ENCODE measurements around the gene BCKDK. TPM values are rescaled to one million over a fixed set of nuclear protein-coding genes. Genes with fewer than 3 reads are reported as not detected.
A peak's percentile ranks its signal among the peaks of the same experiment; 100 is the strongest.

The BCKDK gene
- total RNA-seq, 2 donors from 2014 or later, result 34.6 to 36.3 TPM

DNA sequence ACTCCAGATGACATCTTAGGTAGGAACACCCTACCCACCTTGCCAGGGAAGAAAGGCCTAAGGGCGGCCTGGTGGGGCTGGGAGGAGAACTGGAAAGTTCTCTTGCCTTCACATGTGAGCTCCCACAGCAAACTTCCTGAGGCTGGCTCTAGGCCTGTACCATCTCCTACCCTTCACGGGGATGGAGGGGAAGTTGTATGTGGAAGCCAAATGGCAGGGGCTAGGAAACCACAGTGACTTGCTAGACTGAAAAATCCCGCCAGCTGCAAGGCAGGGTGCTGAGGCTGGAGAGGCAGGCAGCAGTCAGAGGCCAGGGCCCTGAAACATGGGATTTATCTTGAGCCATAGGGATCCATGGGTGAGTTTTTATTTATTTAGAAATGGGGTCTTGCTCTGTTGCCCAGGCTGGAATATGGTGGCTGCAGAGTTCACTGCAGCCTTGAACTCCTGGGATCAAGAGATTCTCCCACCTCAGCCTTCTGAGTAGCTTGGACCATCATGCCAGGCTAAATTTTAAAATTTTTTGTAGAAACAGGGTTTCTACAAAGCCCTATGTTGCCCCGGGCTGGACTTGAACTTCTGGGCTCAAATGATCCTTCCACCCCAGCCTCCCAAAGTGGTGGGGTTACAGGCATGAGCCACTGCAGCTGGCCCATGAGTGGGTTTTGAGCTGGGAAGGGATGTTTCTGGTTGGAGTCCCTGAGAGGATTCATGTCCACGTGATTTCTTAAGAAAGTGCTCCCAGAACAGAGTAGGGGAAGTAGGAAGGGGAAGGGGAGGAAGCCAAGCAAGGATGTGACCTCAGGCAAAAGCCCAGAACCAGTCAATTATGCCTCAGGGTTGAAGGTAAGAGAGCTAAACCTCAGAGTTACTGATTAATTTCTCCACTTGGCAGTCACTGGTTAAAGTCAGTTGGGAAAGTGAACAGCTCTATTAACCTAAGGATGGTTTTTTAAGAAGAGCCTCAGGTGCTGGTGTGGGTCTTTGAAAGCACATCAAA lies 5.2 kb downstream of the BCKDK start:
- ATAC-seq, result peak; percentile 3
- intact Hi-C loops (cut with DNase I, micrococcal nuclease), result no loop called here
- DNase-seq, result no peak

GRCh38 chr16:31114468-31114867 lies 6.3 kb downstream of the BCKDK start:
- no peak for DNase-seq
- intact Hi-C loops (cut with DNase I, micrococcal nuclease), result no loop called here
- no peak for ATAC-seq

DNA sequence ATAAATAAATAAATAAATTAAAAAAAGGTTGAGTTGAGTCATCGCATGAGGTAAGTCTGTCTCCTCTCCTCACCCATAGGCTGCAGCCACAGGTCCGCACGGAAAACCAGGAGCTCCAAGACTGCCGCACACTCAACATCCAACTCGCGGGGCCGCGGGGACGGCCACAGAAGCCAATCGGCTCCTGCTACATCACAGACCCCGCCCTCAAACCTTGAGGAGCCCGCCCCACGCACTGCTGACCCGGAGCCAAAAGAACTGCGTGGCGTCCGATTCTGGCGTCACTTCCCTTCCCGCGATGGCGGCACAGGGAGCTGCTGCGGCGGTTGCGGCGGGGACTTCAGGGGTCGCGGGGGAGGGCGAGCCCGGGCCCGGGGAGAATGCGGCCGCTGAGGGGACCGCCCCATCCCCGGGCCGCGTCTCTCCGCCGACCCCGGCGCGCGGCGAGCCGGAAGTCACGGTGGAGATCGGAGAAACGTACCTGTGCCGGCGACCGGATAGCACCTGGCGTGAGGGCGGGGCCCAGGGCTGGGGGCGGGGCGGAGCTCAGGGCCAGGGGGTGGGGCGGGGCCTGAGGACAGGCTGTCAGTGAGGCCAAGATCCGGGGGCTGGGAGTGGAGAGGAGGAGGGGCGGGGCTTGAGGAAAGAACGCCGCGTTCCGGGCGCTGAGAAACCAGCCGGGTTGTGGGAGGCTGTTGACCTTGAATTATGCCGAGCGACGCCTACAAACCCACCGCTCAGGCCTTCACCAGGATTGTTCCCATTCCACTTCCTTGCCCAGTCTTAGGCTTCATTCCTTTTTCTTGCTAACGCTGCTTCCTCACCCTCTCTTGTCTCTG lies 9.4 kb downstream of the BCKDK start, which contains the start of gene KAT8:
Gene KAT8 (plus strand): TSS at position 281 of the 839 bp plus-strand sequence. CDS start 18 bp downstream, at position 299.
- intact Hi-C loops (cut with DNase I, micrococcal nuclease), result no loop called here
- peak; percentile 98 to 99 for DNase-seq
- peak; percentile 87 for ATAC-seq

DNA sequence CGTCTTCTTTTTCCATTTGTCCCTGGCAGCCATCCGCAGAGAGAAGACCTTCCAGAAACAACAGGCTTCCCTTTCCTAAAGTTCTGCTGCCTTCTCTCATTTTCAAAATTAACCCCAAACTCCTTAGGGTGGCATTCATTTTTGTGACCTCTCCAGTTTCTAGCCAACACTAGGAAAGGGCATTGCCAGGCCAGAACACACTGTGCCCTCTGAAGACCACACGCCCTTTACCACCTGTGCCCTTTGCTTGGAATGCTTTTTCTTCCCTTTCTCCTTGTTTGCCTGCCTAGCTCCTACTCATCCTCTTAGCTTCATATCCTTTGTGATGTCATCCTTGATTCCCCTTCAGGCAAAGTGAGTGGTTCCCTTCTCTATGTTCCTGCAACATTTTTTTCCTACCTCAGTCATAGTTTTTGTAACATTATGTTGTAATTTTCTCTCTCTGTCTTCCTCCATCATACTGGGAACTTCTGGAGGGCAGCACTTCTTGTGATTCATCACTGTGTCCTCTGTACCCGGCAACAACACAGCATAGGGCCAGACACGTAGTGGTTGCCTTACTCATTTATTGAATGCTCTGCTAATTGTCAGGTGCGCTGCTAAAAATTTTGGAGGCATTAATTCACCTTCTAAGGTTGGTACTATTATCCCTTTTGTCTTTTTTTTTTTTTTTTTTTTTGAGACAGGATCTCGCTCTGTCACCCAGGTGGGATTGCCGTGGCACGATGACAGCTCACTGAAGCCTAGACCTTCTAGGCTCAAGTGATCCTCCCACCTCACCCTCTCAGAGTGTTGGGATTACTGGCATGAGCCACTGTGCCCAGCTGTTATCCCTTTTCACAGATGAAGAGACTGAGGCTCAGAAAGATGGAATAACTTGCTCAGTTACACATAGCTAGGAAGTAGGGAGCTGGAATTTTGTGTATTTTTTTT lies 10.3 kb downstream of the BCKDK start:
- DNase-seq, result no peak
- intact Hi-C loops (cut with DNase I, micrococcal nuclease), result no loop called here

DNA sequence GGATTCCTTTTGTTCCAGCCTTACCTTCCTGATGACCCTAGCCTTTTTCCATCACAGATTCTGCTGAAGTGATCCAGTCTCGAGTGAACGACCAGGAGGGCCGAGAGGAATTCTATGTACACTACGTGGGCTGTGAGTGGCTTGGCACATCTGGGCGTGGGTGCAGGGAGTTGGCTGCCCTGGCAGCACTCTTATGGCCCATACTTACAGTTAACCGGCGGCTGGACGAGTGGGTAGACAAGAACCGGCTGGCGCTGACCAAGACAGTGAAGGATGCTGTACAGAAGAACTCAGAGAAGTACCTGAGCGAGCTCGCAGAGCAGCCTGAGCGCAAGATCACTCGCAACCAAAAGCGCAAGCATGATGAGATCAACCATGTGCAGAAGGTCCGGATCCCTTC lies 11.9 kb downstream of the BCKDK start:
- DNase-seq, result no peak
- ATAC-seq, result no peak
- intact Hi-C loops (cut with DNase I, micrococcal nuclease), result no loop called here

More for the DNA sequence above, 10.3 kb downstream of the BCKDK start:
- ATAC-seq, result no peak

- intact Hi-C loops (cut with DNase I, micrococcal nuclease), result no loop called here
- ATAC-seq (no peak), DNase-seq (no peak)
Observed at GRCh38 chr16:31125844-31126243, 17.7 kb downstream of the BCKDK start.

GRCh38 chr16:31127182-31127581 lies 19.0 kb downstream of the BCKDK start:
- no peak for DNase-seq
- ATAC-seq, result no peak
- intact Hi-C loops (cut with DNase I, micrococcal nuclease), result no loop called here

DNA sequence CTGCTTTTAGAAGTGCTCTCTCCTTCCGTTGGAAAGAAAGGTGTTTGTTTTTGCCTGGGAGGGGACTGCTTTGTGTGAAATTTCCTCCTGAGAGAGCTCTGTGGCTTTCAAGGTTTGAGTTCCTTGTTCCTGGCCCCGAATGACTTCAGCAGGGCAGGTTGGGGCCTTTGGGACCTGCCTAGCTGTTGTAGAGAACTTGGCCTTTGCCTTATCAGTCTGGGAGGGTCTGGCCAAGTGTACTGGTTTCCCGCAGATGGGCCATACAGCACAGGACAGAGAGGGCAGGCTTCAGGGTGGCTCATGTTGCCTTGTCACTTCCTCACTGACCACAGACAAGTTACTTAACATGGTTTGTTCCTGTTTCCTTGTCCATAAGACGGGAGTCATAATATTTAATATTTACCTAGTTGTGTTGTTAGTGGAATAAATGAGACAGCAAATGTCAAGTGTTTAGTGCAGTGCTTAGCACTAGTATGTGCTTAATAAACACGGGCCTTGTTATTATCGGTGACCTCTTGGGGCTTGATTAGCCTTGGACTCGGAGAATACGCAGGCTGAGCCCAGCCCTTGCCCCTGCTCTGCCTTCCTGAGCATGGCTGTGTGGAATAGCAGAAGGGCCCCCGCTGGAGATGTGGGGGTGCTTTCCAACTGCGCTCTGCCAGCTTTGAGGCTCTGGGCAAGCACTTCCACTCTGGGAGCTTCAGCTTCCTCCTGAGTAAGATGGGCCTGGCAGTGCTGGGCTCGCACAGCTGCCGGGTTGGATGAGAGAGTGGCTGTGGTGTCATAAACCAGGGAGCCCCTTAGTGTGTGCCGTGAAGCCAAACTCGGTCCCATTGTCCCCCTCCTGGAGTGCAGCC lies 20.8 kb downstream of the BCKDK start:
- peak; percentile 54 for ATAC-seq
- intact Hi-C loops (cut with DNase I, micrococcal nuclease), result no loop called here
- peak; percentile 68 to 88 for DNase-seq

DNA sequence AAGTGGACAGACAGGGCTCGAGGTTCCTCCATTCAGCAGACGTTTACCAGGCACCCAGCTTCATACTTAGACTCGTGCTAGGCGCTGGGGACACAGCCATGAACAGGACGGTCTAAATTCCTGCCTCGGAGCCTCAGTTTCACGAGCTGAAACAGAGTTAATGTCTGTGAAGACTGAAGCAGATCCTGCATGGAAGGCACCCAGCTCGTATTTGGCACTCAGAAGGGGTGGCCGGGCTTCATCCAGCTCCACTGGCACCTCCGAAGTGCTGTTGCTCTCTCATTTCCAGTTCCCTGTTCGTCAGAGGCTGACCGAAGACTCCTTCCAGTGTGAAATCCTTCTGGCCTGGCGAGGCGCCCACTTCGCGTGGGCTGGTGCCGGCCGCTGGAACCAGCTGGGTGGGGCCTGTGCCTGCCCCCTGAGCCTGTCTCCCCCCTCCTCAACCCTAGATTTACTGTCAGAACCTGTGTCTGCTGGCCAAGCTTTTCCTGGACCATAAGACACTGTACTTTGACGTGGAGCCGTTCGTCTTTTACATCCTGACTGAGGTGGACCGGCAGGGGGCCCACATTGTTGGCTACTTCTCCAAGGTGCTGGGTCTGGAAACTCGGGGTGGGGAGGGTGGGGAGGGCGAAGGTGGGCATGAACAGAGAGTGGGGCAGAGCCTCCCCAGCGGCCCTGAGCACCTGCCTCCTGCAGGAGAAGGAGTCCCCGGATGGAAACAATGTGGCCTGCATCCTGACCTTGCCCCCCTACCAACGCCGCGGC lies 21.6 kb downstream of the BCKDK start:
- intact Hi-C loops (cut with DNase I, micrococcal nuclease), result no loop called here
- DNase-seq (peak in 1 of 2 donors; percentile 63), ATAC-seq (no peak)

- peak; percentile 0 for ATAC-seq
- intact Hi-C loops (cut with DNase I, micrococcal nuclease), result no loop called here
- DNase-seq, result no peak
Observed at GRCh38 chr16:31130336-31130891, 22.2 kb downstream of the BCKDK start.

DNA sequence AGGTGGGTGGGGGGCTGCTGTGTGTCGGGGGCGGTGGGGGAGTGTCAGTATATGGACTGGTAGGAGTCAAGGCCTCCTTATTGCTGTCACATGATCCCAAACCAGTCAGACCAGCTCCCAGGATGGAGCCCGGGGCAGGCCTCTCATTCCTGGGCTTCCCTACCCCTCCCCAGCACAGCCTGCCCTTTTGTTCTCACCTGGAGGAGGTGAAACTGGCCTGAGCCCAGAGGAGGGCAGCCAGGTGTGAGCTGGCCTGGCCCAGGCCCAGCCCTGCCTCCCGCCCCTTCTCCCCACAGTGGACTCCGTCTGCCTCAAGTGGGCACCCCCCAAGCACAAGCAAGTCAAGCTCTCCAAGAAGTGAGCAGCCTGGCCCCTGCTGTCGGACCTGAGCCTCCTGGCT lies 22.7 kb downstream of the BCKDK start:
- DNase-seq, result peak; percentile 87 to 95
- peak; percentile 61 for ATAC-seq
- intact Hi-C loops (cut with DNase I, micrococcal nuclease), result no loop called here

DNA sequence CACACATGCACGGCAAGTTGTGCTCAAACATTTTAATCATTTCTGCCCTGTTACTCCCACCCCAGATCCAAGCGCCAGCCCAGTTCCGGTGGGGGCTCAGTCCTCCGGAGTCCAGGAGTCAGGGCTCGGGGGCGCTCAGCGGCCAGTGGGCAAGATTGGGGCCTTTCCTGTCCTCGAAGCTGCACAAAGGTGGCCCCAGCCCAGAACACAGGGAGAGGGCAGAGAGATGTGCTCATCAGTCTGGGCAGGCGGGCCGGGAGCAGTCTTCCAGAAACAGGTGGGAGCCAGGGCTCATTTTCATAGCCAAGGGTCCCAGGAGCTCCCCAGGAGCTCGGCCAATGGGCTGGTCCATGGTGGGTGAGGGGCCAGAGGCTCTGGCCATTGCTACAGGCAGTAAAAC lies 23.2 kb downstream of the BCKDK start:
- ATAC-seq (no peak), DNase-seq (no peak)
- intact Hi-C loops (cut with DNase I, micrococcal nuclease), result no loop called here

DNA sequence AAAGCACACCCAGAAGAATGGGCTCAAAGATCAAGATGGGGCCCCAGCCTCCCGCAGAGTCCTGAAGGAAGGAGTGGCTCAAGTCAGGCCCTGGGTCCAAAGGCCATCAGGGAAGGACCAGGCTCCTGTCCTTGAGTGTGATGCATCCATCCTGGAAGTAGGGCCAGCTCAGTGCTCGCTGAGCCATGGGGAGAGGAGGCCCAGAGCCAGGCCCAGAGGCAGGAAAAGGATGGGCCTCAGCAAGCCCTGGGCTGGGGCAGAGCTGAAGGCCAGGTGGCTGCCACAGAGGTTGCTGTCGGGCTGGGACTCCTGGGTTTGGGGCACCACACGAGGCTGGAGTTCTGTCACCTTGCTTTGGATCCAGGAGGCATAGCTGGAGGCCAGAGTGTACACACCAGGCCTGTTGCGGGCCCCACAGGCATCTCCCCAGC lies 23.7 kb downstream of the BCKDK start:
- intact Hi-C loops (cut with DNase I, micrococcal nuclease), result no loop called here
- ATAC-seq, result peak; percentile 51
- peak; percentile 75 to 89 for DNase-seq

DNA sequence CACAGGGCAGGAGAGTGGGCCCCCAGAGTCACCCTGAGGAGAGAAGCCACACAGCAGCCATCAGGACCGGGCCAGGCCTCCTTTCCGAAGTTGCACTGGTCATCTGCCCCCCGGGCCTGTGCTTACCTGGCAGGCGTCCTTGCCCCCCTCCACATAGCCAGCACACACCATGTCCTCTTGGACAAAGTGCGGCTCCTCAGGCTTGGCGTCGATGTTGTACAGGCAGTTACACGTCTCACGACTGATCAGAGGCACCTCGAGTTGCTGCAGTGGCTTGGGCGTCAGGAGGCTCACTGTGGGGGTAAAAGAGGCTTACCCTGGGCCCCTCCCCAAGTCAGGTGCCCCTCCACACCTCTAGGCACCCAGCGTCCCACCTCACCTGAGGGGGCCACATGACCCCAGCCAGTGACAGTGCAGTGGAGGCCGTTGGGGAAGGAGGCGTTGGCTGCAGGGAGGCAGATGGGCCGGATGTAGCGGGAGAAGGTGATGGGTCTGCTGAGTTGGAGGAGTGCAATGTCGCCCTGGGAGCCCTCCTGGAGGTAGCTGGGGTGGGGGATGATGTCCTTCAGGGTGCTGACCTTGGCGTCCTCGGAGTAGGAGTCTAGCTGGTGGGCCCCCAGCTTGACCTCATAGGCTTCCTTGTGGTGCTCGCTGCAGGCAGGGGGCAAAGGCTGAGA lies 24.3 kb downstream of the BCKDK start:
- DNase-seq (no peak), ATAC-seq (no peak)
- intact Hi-C loops (cut with DNase I, micrococcal nuclease), result no loop called here

DNA sequence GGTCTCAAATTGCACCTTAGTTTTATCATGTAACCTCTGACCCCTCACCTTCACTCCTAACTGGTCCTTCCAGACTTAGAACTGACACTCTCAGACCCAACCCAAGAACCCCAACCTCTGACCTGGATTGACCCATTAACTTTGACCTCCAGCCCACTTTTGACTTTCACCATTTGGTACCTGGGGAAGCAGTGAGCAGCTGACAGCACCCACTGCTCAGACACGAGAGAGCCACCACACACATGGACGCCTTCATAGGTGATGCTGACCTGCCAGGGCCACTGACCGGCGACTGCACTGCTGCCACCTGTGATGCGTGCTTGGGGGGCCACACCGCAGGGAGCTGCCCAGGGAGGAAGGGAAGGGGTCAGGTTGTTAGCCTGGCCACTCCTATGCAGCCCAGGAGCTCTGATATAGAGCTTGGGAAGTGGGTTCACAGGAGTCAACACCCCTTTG lies 24.9 kb downstream of the BCKDK start:
- intact Hi-C loops (cut with DNase I, micrococcal nuclease), result no loop called here
- DNase-seq, result no peak
- no peak for ATAC-seq

- no peak for DNase-seq
- ATAC-seq, result no peak
- intact Hi-C loops (cut with DNase I, micrococcal nuclease), result no loop called here
Observed at GRCh38 chr16:31134091-31134571, 25.9 kb downstream of the BCKDK start.

All from left colon (tissue), 2 donors.